ENCODE data around the gene RUNX2.

Gene RUNX2

GRCh38 chr6:45681860-45682511, 353.9 kb downstream of the RUNX2 start:
- no peak for DNase-seq

GRCh38 chr6:45684476-45684875, 356.3 kb downstream of the RUNX2 start:
- DNase-seq, result no peak

- DNase-seq, result peak; percentile 43
These were observed 356.9 kb downstream of the RUNX2 start for GRCh38 chr6:45685076-45685475.

- DNase-seq, result no peak
These were observed 358.9 kb downstream of the RUNX2 start for GRCh38 chr6:45686841-45687569.

- no peak for DNase-seq
These were observed 359.4 kb downstream of the RUNX2 start for GRCh38 chr6:45687570-45687969.

GRCh38 chr6:45688180-45688579, 360.1 kb downstream of the RUNX2 start:
- DNase-seq, result no peak

- DNase-seq, result no peak
These were observed 361.9 kb downstream of the RUNX2 start for GRCh38 chr6:45689926-45690615.

GRCh38 chr6:45690846-45691245, 362.7 kb downstream of the RUNX2 start:
- no peak for DNase-seq

- DNase-seq, result no peak
These were observed 363.3 kb downstream of the RUNX2 start for GRCh38 chr6:45691426-45691825.

- DNase-seq, result no peak
These were observed 363.9 kb downstream of the RUNX2 start for GRCh38 chr6:45692021-45692420.

GRCh38 chr6:45696738-45697137, 368.6 kb downstream of the RUNX2 start:
- DNase-seq, result no peak

GRCh38 chr6:45697605-45698004, 369.5 kb downstream of the RUNX2 start:
- peak; percentile 98 for DNase-seq

- peak; percentile 71 for DNase-seq
These were observed 369.9 kb downstream of the RUNX2 start for GRCh38 chr6:45698046-45698445.

- no peak for DNase-seq
These were observed 371.5 kb downstream of the RUNX2 start for GRCh38 chr6:45699663-45700062.

- peak; percentile 86 for DNase-seq
These were observed 375.0 kb downstream of the RUNX2 start for GRCh38 chr6:45702849-45703739.

- DNase-seq, result peak; percentile 59
These were observed 376.1 kb downstream of the RUNX2 start for GRCh38 chr6:45704056-45704800.

- no peak for DNase-seq
These were observed 377.2 kb downstream of the RUNX2 start for GRCh38 chr6:45705137-45705855.

- no peak for DNase-seq
These were observed 378.2 kb downstream of the RUNX2 start for GRCh38 chr6:45706319-45706718.

- no peak for DNase-seq
These were observed 379.0 kb downstream of the RUNX2 start for GRCh38 chr6:45707176-45707575.

- DNase-seq, result no peak
These were observed 381.7 kb downstream of the RUNX2 start for GRCh38 chr6:45709781-45710220.

- no peak for DNase-seq
These were observed 382.2 kb downstream of the RUNX2 start for GRCh38 chr6:45710304-45710821.

All from fibroblast of skin of abdomen (primary cell).